ENCODE data around the gene RASA3.
"Not testable (repeated sequence)": the region's sequence is repeated elsewhere in the genome, so short reads cannot be mapped to it uniquely, and the experiment has no call there.

RASA3 gene

DNA sequence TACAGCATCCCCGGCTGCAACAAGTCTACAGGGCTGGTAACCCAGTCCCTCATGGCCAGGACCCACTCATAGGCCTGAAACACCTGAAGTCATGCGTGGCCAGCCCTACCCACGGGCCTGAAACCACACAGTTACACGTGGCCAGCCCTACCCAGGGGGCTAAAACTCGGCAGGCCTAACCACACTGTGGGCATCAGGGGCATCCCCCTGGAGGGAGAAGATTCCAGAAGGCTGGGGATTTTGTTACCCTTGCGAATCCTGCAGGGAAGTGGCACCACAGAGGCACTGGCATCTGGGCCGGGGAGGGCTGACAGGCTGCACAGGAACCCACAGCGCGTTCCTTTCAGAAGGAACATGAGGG is 110.1 kb downstream of the RASA3 start:
- no peak for TF ChIP-seq GABPA (IDR thresholded peaks at IDR 0.05; ENCODE audit: low read depth)
- TF ChIP-seq, protein P1, sequence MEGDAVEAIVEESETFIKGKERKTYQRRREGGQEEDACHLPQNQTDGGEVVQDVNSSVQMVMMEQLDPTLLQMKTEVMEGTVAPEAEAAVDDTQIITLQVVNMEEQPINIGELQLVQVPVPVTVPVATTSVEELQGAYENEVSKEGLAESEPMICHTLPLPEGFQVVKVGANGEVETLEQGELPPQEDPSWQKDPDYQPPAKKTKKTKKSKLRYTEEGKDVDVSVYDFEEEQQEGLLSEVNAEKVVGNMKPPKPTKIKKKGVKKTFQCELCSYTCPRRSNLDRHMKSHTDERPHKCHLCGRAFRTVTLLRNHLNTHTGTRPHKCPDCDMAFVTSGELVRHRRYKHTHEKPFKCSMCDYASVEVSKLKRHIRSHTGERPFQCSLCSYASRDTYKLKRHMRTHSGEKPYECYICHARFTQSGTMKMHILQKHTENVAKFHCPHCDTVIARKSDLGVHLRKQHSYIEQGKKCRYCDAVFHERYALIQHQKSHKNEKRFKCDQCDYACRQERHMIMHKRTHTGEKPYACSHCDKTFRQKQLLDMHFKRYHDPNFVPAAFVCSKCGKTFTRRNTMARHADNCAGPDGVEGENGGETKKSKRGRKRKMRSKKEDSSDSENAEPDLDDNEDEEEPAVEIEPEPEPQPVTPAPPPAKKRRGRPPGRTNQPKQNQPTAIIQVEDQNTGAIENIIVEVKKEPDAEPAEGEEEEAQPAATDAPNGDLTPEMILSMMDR (IDR thresholded peaks at IDR 0.05; ENCODE audit: insufficient read depth, low read length): no peak
- DNase-seq (ENCODE audit: low read depth in 1 of 2, low spot score in 1 of 2): no peak
- Histone ChIP-seq H3K27me3 (ENCODE audit: insufficient read depth, poor library complexity, severe bottlenecking) (no peaks in the 10 kb centered on the region), H3K27ac (replicated peaks) (no peak overlapping the region), H3K4me3 (replicated peaks; ENCODE audit: insufficient read depth, low read length) (no peak overlapping the region)

DNA sequence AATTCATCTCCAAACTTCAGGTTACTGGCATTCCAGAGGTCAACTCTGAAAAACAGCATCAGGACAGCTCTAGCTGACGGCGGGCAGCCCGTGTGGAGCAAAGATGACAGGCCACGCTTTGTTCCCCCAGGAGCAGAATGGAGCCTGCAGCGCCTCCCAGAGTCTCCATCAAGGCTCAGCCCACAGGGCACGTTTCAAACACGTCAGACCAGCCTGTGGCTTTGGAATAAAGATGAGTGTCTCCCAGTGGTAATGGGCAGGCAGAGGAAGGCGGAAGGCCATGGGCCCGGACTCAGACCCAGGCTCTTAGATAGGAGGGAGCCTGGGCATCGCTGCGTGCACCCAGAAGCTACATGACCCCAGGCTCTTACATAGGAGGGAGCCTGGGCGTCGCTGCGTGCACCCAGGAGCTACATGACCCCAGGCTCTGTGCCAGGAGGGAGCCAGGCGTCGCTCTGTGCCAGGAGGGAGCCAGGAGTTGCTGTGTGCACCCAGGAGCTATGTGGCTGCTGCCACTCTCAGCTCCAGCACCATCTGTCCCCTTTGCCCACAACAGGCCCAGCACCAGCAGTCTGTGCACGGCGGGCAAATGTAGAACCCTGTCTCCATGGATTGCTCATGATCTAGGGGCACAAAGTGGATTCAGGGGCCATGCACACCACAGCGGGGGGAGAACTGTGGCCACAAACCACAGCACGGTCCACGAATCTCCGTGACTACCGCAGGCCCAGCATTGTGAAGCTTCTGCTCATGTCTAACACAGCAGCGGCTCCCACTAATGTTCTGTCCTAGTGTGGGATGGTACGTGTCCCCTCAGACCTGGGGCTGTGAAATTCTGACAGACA is 110.7 kb downstream of the RASA3 start:
- TF ChIP-seq POLR2AphosphoS5 (IDR thresholded peaks at IDR 0.05; ENCODE audit: low read depth) (no peak), SPI1 (IDR thresholded peaks at IDR 0.05; ENCODE audit: borderline replicate concordance, low read depth) (no peak), GABPA (IDR thresholded peaks at IDR 0.05; ENCODE audit: low read depth) (no peak)
- TF ChIP-seq, protein P1 (IDR thresholded peaks at IDR 0.05; ENCODE audit: insufficient read depth, low read length): no peak
- TF ChIP-seq, protein P2, sequence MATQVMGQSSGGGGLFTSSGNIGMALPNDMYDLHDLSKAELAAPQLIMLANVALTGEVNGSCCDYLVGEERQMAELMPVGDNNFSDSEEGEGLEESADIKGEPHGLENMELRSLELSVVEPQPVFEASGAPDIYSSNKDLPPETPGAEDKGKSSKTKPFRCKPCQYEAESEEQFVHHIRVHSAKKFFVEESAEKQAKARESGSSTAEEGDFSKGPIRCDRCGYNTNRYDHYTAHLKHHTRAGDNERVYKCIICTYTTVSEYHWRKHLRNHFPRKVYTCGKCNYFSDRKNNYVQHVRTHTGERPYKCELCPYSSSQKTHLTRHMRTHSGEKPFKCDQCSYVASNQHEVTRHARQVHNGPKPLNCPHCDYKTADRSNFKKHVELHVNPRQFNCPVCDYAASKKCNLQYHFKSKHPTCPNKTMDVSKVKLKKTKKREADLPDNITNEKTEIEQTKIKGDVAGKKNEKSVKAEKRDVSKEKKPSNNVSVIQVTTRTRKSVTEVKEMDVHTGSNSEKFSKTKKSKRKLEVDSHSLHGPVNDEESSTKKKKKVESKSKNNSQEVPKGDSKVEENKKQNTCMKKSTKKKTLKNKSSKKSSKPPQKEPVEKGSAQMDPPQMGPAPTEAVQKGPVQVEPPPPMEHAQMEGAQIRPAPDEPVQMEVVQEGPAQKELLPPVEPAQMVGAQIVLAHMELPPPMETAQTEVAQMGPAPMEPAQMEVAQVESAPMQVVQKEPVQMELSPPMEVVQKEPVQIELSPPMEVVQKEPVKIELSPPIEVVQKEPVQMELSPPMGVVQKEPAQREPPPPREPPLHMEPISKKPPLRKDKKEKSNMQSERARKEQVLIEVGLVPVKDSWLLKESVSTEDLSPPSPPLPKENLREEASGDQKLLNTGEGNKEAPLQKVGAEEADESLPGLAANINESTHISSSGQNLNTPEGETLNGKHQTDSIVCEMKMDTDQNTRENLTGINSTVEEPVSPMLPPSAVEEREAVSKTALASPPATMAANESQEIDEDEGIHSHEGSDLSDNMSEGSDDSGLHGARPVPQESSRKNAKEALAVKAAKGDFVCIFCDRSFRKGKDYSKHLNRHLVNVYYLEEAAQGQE (IDR thresholded peaks at IDR 0.05; ENCODE audit: insufficient replicate concordance, low read depth): no peak
- no peak overlapping the region for H3K27ac ChIP-seq (replicated peaks)
- no peaks in the 10 kb centered on the region for H3K27me3 ChIP-seq (ENCODE audit: insufficient read depth, poor library complexity, severe bottlenecking)
- H3K4me3 ChIP-seq (replicated peaks; ENCODE audit: insufficient read depth, low read length): no peak overlapping the region
- no peak for DNase-seq (ENCODE audit: low read depth in 1 of 2, low spot score in 1 of 2)

DNA sequence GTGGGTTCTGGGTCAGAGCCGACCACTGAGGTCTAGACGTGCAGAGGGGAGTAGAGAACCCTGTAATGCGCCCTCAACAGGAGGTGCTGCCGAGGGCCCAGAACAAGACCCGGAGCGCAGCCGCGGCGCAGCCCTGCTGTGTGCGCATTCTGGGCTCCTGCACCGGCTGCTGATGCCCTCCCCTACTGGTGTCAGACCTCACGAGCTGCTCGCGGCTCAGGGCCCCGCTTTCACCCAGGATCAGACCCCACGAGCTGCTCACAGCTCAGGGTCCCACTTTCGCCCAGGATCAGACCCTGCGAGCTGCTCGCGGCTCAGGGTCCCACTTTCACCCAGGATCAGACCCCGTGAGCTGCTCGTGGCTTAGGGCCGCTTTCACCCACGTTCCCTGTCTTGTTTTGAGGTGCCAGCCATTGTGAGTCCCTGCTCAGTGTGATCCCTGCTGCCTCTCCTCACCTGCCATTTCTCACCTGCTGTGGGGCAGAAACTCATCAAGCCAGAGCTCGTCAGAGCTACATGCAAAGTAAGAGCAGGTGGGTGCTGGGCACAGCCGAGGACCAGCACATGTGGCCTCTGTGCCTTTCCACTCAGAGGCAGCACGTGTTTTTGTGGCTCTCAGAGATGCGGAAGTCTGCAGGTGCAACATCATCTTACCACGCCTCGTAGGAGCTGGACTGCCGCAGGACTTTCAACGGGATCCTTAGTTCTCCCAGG is 111.5 kb downstream of the RASA3 start:
- Histone ChIP-seq H3K27me3 (ENCODE audit: insufficient read depth, poor library complexity, severe bottlenecking) (no peaks in the 10 kb centered on the region), H3K27ac (replicated peaks) (no peak overlapping the region), H3K4me3 (replicated peaks; ENCODE audit: insufficient read depth, low read length) (no peak overlapping the region)
- no peak for DNase-seq (ENCODE audit: low read depth in 1 of 2, low spot score in 1 of 2)
- TF ChIP-seq, protein P1 (IDR thresholded peaks at IDR 0.05; ENCODE audit: insufficient read depth, low read length): no peak
- no peak for TF ChIP-seq POLR2AphosphoS5 (IDR thresholded peaks at IDR 0.05; ENCODE audit: low read depth)
- no peak for TF ChIP-seq SPI1 (IDR thresholded peaks at IDR 0.05; ENCODE audit: borderline replicate concordance, low read depth)
- no peak for TF ChIP-seq GABPA (IDR thresholded peaks at IDR 0.05; ENCODE audit: low read depth)
- TF ChIP-seq, protein P2 (IDR thresholded peaks at IDR 0.05; ENCODE audit: insufficient replicate concordance, low read depth): no peak

DNA sequence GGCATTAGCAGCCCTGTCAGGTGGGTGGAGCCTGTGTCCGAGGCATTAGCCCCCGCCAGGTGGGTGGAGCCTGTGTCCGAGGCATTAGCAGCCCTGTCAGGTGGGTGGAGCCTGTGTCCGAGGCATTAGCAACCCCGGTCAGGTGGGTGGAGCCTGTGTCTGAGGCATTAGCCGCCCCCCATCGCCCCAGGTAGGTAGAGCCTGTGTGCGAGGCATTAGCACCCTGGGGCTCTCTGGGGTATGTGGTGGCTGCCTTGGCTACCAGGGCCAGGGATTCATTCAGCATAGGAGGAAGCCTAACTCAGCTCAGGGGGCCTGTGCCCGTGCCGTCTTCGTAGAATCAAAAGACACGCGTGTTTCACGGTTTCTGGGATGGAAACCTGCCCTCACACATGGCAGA is 112.3 kb downstream of the RASA3 start:
- not testable (repeated sequence) for DNase-seq (ENCODE audit: low read depth in 1 of 2, low spot score in 1 of 2); H3K4me3 ChIP-seq (replicated peaks; ENCODE audit: insufficient read depth, low read length); H3K27ac ChIP-seq (replicated peaks); H3K27me3 ChIP-seq (ENCODE audit: insufficient read depth, poor library complexity, severe bottlenecking)
